ENCODE measurements around the gene INPP5E.

Gene INPP5E

GRCh38 chr9:136385015-136385414 lies 54.6 kb downstream of the INPP5E start:
- no peak for DNase-seq (ENCODE audit: low spot score)

GRCh38 chr9:136383436-136383835 lies 56.2 kb downstream of the INPP5E start:
- no peak for DNase-seq (ENCODE audit: low spot score)

- no peak for DNase-seq (ENCODE audit: low spot score)
Measured at GRCh38 chr9:136381966-136382513, 57.6 kb downstream of the INPP5E start.

GRCh38 chr9:136381311-136381710 lies 58.3 kb downstream of the INPP5E start:
- no peak for DNase-seq (ENCODE audit: low spot score)

- no peak for DNase-seq (ENCODE audit: low spot score)
Measured at GRCh38 chr9:136380381-136380780, 59.3 kb downstream of the INPP5E start.

GRCh38 chr9:136379891-136380290 lies 59.8 kb downstream of the INPP5E start:
- DNase-seq (ENCODE audit: low spot score) = no peak

GRCh38 chr9:136379401-136379800 lies 60.2 kb downstream of the INPP5E start:
- DNase-seq (ENCODE audit: low spot score) = no peak

GRCh38 chr9:136379003-136379287 lies 60.7 kb downstream of the INPP5E start:
- DNase-seq (ENCODE audit: low spot score) = no peak

All from AG20443 (cell line).